ENCODE data around the gene MINAR2. TPM values are rescaled to one million over a fixed set of nuclear protein-coding genes. Genes with fewer than 3 reads are reported as not detected.

The MINAR2 gene
- total RNA-seq, 1 donor from 2014 or later = not detected

- Histone ChIP-seq H3K27me3 (ENCODE audit: control insufficient read depth, insufficient read depth, low read length) (no peaks in the 10 kb centered on the region), H3K4me3 (ENCODE audit: low read depth, low read length) (no peak overlapping the region), H3K36me3 (ENCODE audit: control insufficient read depth, insufficient read depth, low read length) (no peaks in the 10 kb centered on the region)
- TF ChIP-seq CTCF (IDR thresholded peaks at IDR 0.05; ENCODE audit: insufficient read depth, low read length, poor library complexity, severe bottlenecking) = no peak
- DNase-seq (ENCODE audit: low read depth) = no peak
Observed at GRCh38 chr5:129781594-129781993, 33.7 kb downstream of the MINAR2 start.

- H3K27me3 ChIP-seq (ENCODE audit: control insufficient read depth, insufficient read depth, low read length) = no peaks in the 10 kb centered on the region
- no peak for TF ChIP-seq CTCF (IDR thresholded peaks at IDR 0.05; ENCODE audit: insufficient read depth, low read length, poor library complexity, severe bottlenecking)
- no peak for DNase-seq (ENCODE audit: low read depth)
- no peaks in the 10 kb centered on the region for H3K36me3 ChIP-seq (ENCODE audit: control insufficient read depth, insufficient read depth, low read length)
- no peak overlapping the region for H3K4me3 ChIP-seq (ENCODE audit: low read depth, low read length)
Observed at GRCh38 chr5:129803403-129803802, 55.5 kb downstream of the MINAR2 start.

GRCh38 chr5:129804705-129805104 is 56.8 kb downstream of the MINAR2 start:
- no peak for TF ChIP-seq CTCF (IDR thresholded peaks at IDR 0.05; ENCODE audit: insufficient read depth, low read length, poor library complexity, severe bottlenecking)
- Histone ChIP-seq H3K4me3 (ENCODE audit: low read depth, low read length) (no peak overlapping the region), H3K27me3 (ENCODE audit: control insufficient read depth, insufficient read depth, low read length) (no peaks in the 10 kb centered on the region), H3K36me3 (ENCODE audit: control insufficient read depth, insufficient read depth, low read length) (no peaks in the 10 kb centered on the region)
- DNase-seq (ENCODE audit: low read depth) = no peak

- H3K4me3 ChIP-seq (ENCODE audit: low read depth, low read length) = no peak overlapping the region
- no peak for DNase-seq (ENCODE audit: low read depth)
- H3K27me3 ChIP-seq (ENCODE audit: control insufficient read depth, insufficient read depth, low read length) = no peaks in the 10 kb centered on the region
- TF ChIP-seq CTCF (IDR thresholded peaks at IDR 0.05; ENCODE audit: insufficient read depth, low read length, poor library complexity, severe bottlenecking) = no peak
- H3K36me3 ChIP-seq (ENCODE audit: control insufficient read depth, insufficient read depth, low read length) = no peaks in the 10 kb centered on the region
Observed at GRCh38 chr5:129807162-129807814, 59.4 kb downstream of the MINAR2 start.

Other genes starting within 250 kb of the MINAR2 start
- 1.7 and 2.5 TPM in 2 replicates for gene CHSY3, start 156.4 kb downstream of the MINAR2 start, total RNA-seq